Activated CD8-positive, alpha-beta memory T cell treated with anti-CD3 and anti-CD28 coated beads, Interleukin-2, amount 10 ng/mL, durations not matched to agents 7 days and 5 days (primary cell): ENCODE data around the gene SYNPO. TPM values are rescaled to one million over a fixed set of nuclear protein-coding genes. Genes with fewer than 3 reads are reported as not detected.

ENCODE experiments used
- ATAC-seq: fragments of 150-1000 bp; cut with Tn5 transposase; one replicate; pipeline ENCODE4 v1.10.0; 2021; ENCODE audit warnings: moderate library complexity
- CTCF ChIA-PET: fragments of 350-600 bp; sonication (Branson Sonifier 250); formaldehyde crosslinking; loops from one replicate; lab custom pipeline; 2021; ENCODE audit warnings: antibody characterized with exemption; lab: Charles Lee
- DNase-seq: peaks from one replicate; pipeline ENCODE4 v3.0.0-alpha.2; 2020
- H3K27ac Mint-ChIP-seq: one replicate; pipeline ENCODE4 v1.8.0; 2021; ENCODE audit warnings: mild to moderate bottlenecking, mixed read lengths
- H3K27me3 Mint-ChIP-seq: one replicate; pipeline ENCODE4 v1.8.0; 2021; ENCODE audit warnings: mixed read lengths
- H3K36me3 Mint-ChIP-seq: one replicate; pipeline ENCODE4 v1.8.0; 2021; ENCODE audit warnings: mild to moderate bottlenecking, mixed read lengths
- H3K4me1 Mint-ChIP-seq: one replicate; pipeline ENCODE4 v1.8.0; 2021; ENCODE audit warnings: mixed read lengths
- H3K4me3 Mint-ChIP-seq: one replicate; pipeline ENCODE4 v1.8.0; 2021; ENCODE audit warnings: mild to moderate bottlenecking, moderate library complexity, mixed read lengths
- H3K9me3 Mint-ChIP-seq: one replicate; pipeline ENCODE4 v1.8.0; 2022; ENCODE audit warnings: low read depth, mixed read lengths
- total RNA-seq, 2 experiments: library from RNA; stranded (reverse); gene quantifications; one replicate each; pipeline ENCODE4 v1.2.3, GENCODE V29; 2021

SYNPO gene
- total RNA-seq, 2 experiments from 2014 or later: 0.05 to 0.09 TPM

- Mint-ChIP-seq H3K36me3 (no peaks in the 10 kb centered on the region), H3K27ac (no peak overlapping the region), H3K4me3 (no peak overlapping the region), H3K4me1 (peaks cover 10% of the 10 kb centered on the region), H3K27me3 (peaks cover 8% of the 10 kb centered on the region), H3K9me3 (no peaks in the 10 kb centered on the region)
- ATAC-seq (no peak), DNase-seq (no peak)
- CTCF ChIA-PET: interaction anchor here (1.4 to 4.1 kb wide), 3 partner anchors 13 to 192 kb away, joined by 4 to 30 read pairs (median 11); partner anchors contain the start of gene IRGM
Measured at GRCh38 chr5:150655221-150655620, 14.8 kb downstream of the SYNPO start.

DNA sequence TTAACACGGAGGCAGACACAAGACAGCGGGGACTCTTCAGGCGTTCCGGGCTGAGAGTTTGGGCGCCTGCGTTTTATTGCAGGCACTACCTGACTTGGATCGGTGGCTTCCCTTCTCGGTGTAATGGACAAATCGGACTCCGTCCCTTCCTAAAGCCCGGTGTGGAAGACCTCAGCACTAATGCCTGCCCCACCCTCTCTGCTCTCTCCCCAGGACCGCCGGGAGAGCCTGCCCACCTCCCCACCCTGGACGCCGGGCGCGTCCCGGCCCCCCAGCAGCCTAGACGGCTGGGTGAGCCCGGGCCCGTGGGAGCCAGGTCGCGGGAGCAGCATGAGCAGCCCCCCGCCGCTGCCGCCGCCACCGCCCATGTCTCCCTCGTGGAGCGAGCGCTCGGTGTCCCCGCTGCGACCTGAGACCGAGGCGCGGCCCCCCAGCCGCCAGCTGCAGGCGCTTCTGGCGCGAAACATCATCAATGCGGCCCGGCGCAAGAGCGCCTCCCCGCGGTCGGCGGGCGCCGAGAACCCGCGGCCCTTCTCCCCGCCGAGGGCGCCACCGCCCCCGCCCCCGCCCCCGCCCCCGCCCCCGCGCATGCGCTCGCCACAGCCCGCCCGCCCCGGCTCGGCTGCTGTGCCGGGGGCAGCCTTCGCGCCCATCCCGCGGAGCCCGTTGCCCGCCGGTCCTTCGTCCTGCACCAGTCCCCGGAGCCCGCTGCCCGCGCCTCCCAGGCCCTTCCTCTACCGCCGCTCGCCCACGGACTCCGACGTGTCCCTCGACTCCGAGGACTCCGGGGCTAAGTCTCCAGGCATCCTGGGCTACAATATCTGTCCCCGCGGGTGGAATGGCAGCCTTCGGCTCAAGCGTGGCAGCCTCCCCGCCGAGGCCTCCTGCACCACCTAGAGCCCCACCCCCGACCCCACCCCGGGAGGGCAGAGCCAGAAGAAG lies 16.0 kb downstream of the SYNPO start:
- ATAC-seq (peak; percentile 89), DNase-seq (peak; percentile 82)
- peaks cover 10% of the 10 kb centered on the region for H3K4me1 Mint-ChIP-seq
- CTCF ChIA-PET: interaction anchor here (1.0 to 4.1 kb wide), 6 partner anchors 14 to 207 kb away, joined by 3 to 30 read pairs (median 4); partner anchors contain the start of genes IRGM and RPS14
- no peaks in the 10 kb centered on the region for H3K9me3 Mint-ChIP-seq
- no peaks in the 10 kb centered on the region for H3K36me3 Mint-ChIP-seq
- H3K27ac Mint-ChIP-seq: peak overlapping the region; percentile 51
- peak overlapping the region; percentile 65 for H3K4me3 Mint-ChIP-seq
- H3K27me3 Mint-ChIP-seq: peaks cover 12% of the 10 kb centered on the region

DNA sequence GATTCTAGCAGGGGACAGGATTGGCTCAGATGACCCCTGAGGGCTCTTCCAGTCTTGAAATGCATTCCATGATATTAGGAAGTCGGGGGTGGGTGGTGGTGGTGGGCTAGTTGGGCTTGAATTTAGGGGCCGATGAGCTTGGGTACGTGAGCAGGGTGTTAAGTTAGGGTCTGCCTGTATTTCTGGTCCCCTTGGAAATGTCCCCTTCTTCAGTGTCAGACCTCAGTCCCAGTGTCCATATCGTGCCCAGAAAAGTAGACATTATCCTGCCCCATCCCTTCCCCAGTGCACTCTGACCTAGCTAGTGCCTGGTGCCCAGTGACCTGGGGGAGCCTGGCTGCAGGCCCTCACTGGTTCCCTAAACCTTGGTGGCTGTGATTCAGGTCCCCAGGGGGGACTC lies 17.7 kb downstream of the SYNPO start:
- Mint-ChIP-seq H3K27me3 (peaks cover 18% of the 10 kb centered on the region), H3K4me3 (no peak overlapping the region), H3K4me1 (peaks cover 10% of the 10 kb centered on the region), H3K36me3 (no peaks in the 10 kb centered on the region), H3K9me3 (no peaks in the 10 kb centered on the region), H3K27ac (no peak overlapping the region)
- ATAC-seq (no peak), DNase-seq (no peak)
- CTCF ChIA-PET: interaction anchor here (1.2 to 4.1 kb wide), 4 partner anchors 13 to 126 kb away, joined by 3 to 30 read pairs (median 4); no protein-coding TSS in a partner anchor

DNA sequence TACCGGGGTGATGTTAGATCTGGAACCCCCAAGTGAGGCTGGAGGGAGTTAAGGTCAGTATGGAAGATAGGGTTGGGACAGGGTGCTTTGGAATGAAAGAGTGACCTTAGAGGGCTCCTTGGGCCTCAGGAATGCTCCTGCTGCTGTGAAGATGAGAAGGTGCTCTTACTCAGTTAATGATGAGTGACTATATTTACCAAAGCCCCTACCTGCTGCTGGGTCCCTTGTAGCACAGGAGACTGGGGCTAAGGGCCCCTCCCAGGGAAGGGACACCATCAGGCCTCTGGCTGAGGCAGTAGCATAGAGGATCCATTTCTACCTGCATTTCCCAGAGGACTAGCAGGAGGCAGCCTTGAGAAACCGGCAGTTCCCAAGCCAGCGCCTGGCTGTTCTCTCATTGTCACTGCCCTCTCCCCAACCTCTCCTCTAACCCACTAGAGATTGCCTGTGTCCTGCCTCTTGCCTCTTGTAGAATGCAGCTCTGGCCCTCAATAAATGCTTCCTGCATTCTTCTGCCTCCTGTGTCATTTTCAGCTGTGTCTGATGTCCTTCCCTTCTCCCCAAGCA lies 18.3 kb downstream of the SYNPO start:
- no peak for ATAC-seq
- peaks cover 10% of the 10 kb centered on the region for H3K4me1 Mint-ChIP-seq

DNA sequence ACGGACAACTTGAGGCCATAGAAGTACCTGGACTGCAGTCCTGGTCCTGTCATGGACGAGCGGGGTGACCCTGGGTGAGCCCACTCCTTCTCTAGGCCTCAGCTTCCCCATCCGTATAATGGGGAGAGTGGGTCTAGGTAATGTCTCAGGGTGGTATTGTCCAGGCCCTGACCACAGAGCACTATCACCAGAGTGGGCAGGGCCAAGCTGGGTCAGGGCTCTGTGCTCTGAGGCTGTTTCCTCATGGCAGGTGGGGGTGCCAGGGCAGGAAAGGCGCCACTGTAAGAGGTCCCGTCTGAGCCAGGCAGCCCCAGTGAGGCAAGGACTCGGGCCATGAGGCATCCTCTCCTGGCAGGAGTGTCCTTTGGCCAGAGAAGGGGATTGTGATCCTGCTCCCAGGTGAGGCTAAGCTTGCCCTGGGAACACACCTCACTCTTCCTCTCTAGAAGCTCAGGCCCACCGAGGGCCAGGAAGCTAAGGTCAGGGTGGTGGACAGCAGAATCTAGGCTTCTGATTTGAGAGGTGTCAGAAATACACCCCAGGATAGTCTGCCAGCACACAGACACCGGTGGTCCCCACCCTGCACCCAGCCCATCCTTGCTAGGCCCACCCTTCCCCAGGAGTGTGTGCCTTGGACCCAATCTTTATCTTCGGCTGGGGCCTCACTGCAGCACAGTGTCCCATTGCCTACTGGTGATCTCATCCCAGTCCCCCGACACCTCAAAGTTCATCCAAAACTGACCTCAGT lies 19.1 kb downstream of the SYNPO start:
- ATAC-seq (no peak), DNase-seq (no peak)
- Mint-ChIP-seq H3K36me3 (no peaks in the 10 kb centered on the region), H3K27ac (no peak overlapping the region), H3K4me3 (no peak overlapping the region), H3K4me1 (peaks cover 10% of the 10 kb centered on the region), H3K27me3 (peaks cover 18% of the 10 kb centered on the region), H3K9me3 (no peaks in the 10 kb centered on the region)
- CTCF ChIA-PET: interaction anchor here (0.6 to 1.6 kb wide), 3 partner anchors 12 to 221 kb away, joined by 3 to 4 read pairs (median 3); no protein-coding TSS in a partner anchor

More for the DNA sequence above, 18.3 kb downstream of the SYNPO start:
- Mint-ChIP-seq H3K4me3 (no peak overlapping the region), H3K27me3 (peaks cover 18% of the 10 kb centered on the region), H3K27ac (no peak overlapping the region), H3K9me3 (no peaks in the 10 kb centered on the region), H3K36me3 (no peaks in the 10 kb centered on the region)
- DNase-seq: no peak
- CTCF ChIA-PET: interaction anchor here (1.2 to 4.1 kb wide), 4 partner anchors 13 to 125 kb away, joined by 3 to 30 read pairs (median 4); no protein-coding TSS in a partner anchor

- Mint-ChIP-seq H3K27ac (no peak overlapping the region), H3K4me1 (peaks cover 10% of the 10 kb centered on the region), H3K4me3 (no peak overlapping the region), H3K36me3 (no peaks in the 10 kb centered on the region), H3K9me3 (no peaks in the 10 kb centered on the region), H3K27me3 (peaks cover 21% of the 10 kb centered on the region)
- ATAC-seq: no peak
- CTCF ChIA-PET: interaction anchor here (0.6 to 1.5 kb wide), 4 partner anchors 11 to 222 kb away, joined by 3 to 4 read pairs (median 4); no protein-coding TSS in a partner anchor
- no peak for DNase-seq
Measured at GRCh38 chr5:150660108-150660831, 19.8 kb downstream of the SYNPO start.

DNA sequence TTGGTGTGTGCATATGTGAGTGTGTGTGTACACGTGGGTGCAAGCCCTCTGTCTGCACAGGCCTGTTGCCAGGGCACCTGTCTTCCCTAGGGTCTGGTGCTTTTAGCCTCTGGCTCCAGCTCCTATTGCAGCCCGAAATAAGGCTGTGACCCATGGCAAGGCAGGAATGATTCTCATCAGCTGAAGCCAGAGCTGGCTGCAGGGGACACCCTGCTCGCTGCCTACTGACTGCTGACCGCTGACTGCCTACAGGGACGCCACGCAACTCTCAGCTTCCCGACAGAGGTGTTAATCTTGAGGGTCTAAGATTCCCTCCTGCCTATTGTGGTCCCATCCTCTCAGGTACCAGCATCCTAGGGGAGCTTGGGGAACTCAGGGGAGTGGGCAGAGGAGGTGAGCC lies 20.6 kb downstream of the SYNPO start, which contains the start of gene MYOZ3:
Gene MYOZ3, plus strand, starts transcription at position 166 of the 400 bp plus-strand sequence. CDS start 1,691 bp downstream, outside the sequence.
- Mint-ChIP-seq H3K4me3 (no peak within 1 kb of the TSS), H3K4me1 (peaks cover 7% of the 10 kb centered on the region), H3K27ac (no peak within 1 kb of the TSS), H3K36me3 (no peaks in the 10 kb centered on the region), H3K27me3 (peaks cover 18% of the 10 kb centered on the region), H3K9me3 (no peaks in the 10 kb centered on the region)
- DNase-seq (no peak), ATAC-seq (no peak)
- CTCF ChIA-PET: interaction anchor here (0.8 to 1.5 kb wide), 3 partner anchors 10 to 101 kb away, joined by 3 to 4 read pairs (median 4); no protein-coding TSS in a partner anchor

- Mint-ChIP-seq H3K36me3 (no peaks in the 10 kb centered on the region), H3K4me3 (no peak overlapping the region), H3K4me1 (peaks cover 7% of the 10 kb centered on the region), H3K9me3 (no peaks in the 10 kb centered on the region), H3K27ac (no peak overlapping the region), H3K27me3 (peaks cover 18% of the 10 kb centered on the region)
- no peak for ATAC-seq
- CTCF ChIA-PET: interaction anchor here (1.3 to 1.5 kb wide), 2 partner anchors 10 to 102 kb away, joined by 4 read pairs; no protein-coding TSS in a partner anchor
- no peak for DNase-seq
Measured at GRCh38 chr5:150661821-150662596, 21.5 kb downstream of the SYNPO start.

- CTCF ChIA-PET: interaction anchor here (1.0 to 1.5 kb wide), 2 partner anchors 10 to 20 kb away, joined by 3 read pairs; no protein-coding TSS in a partner anchor
- H3K27ac Mint-ChIP-seq: no peak overlapping the region
- ATAC-seq (no peak), DNase-seq (no peak)
- H3K4me3 Mint-ChIP-seq: no peak overlapping the region
- no peaks in the 10 kb centered on the region for H3K36me3 Mint-ChIP-seq
- peaks cover 13% of the 10 kb centered on the region for H3K27me3 Mint-ChIP-seq
- no peaks in the 10 kb centered on the region for H3K9me3 Mint-ChIP-seq
- no peaks in the 10 kb centered on the region for H3K4me1 Mint-ChIP-seq
Measured at GRCh38 chr5:150662731-150663516, 22.5 kb downstream of the SYNPO start.

- H3K36me3 Mint-ChIP-seq: no peaks in the 10 kb centered on the region
- DNase-seq (no peak), ATAC-seq (no peak)
- peaks cover 12% of the 10 kb centered on the region for H3K27me3 Mint-ChIP-seq
- H3K9me3 Mint-ChIP-seq: no peaks in the 10 kb centered on the region
- no peak overlapping the region for H3K27ac Mint-ChIP-seq
- H3K4me1 Mint-ChIP-seq: no peaks in the 10 kb centered on the region
- CTCF ChIA-PET: interaction anchor here (1.0 to 1.5 kb wide), 2 partner anchors 9 to 21 kb away, joined by 3 read pairs; no protein-coding TSS in a partner anchor
- H3K4me3 Mint-ChIP-seq: no peak overlapping the region
Measured at GRCh38 chr5:150663936-150664335, 23.5 kb downstream of the SYNPO start.

- ATAC-seq (no peak), DNase-seq (no peak)
- no peaks in the 10 kb centered on the region for H3K9me3 Mint-ChIP-seq
- H3K36me3 Mint-ChIP-seq: no peaks in the 10 kb centered on the region
- H3K27ac Mint-ChIP-seq: no peak overlapping the region
- peaks cover 15% of the 10 kb centered on the region for H3K27me3 Mint-ChIP-seq
- CTCF ChIA-PET: no interaction called here
- no peak overlapping the region for H3K4me3 Mint-ChIP-seq
- no peaks in the 10 kb centered on the region for H3K4me1 Mint-ChIP-seq
Measured at GRCh38 chr5:150665044-150665443, 24.6 kb downstream of the SYNPO start.
